ENCODE measurements around the gene FLACC1. TPM values are rescaled to one million over a fixed set of nuclear protein-coding genes. Genes with fewer than 3 reads are reported as not detected.
"Not testable (repeated sequence)": the region's sequence is repeated elsewhere in the genome, so short reads cannot be mapped to it uniquely, and the experiment has no call there.

The FLACC1 gene
- polyA plus RNA-seq, 1 donor (not counting 4 experiments of a cell fraction or from before 2014, with no cell fraction given), result 0.43 TPM

- Histone ChIP-seq H2AFZ (ENCODE audit: control insufficient read depth, low read length) (no peak overlapping the region), H3K9me1 (ENCODE audit: control insufficient read depth, extremely low read depth, insufficient read depth, low read length) (no peaks in the 10 kb centered on the region), H3K79me2 (ENCODE audit: control insufficient read depth, insufficient read depth, low read length) (no peaks in the 10 kb centered on the region), H3K27me3 (ENCODE audit: control insufficient read depth, extremely low read depth, insufficient read depth, low read length) (no peaks in the 10 kb centered on the region), H3K27ac (ENCODE audit: control insufficient read depth, insufficient read depth, low read length) (no peak overlapping the region), H3K36me3 (ENCODE audit: control insufficient read depth in 2 of 2, extremely low read depth in 1 of 2, insufficient read depth in 2 of 2, low read length in 2 of 2) (no peaks in the 10 kb centered on the region), H3K9ac (ENCODE audit: control insufficient read depth, extremely low read depth, insufficient read depth, low read length) (no peak overlapping the region), H4K20me1 (ENCODE audit: control insufficient read depth, extremely low read depth, insufficient read depth, low read length) (no peaks in the 10 kb centered on the region), H3K4me2 (ENCODE audit: control insufficient read depth, extremely low read depth, insufficient read depth, low read depth, low read length) (no peak overlapping the region), H3K4me1 (ENCODE audit: control insufficient read depth, extremely low read depth, insufficient read depth, low read length) (no peaks in the 10 kb centered on the region), H3K9me3 (ENCODE audit: control insufficient read depth, low read depth, low read length) (no peaks in the 10 kb centered on the region), H3K4me3 (ENCODE audit: control insufficient read depth in 2 of 3, extremely low read depth in 1 of 3, insufficient read depth in 2 of 3, low read depth in 1 of 3, low read length in 3 of 3) (no peak overlapping the region)
- FAIRE-seq (no peak), DNase-seq (ENCODE audit: low read depth, low spot score) (no peak)
- dilution Hi-C loops (cut with MboI; ENCODE audit: extremely low pct_ligation_motif_present, low sequenced_read_pairs), result no loop called here
- TF ChIP-seq, protein P1, sequence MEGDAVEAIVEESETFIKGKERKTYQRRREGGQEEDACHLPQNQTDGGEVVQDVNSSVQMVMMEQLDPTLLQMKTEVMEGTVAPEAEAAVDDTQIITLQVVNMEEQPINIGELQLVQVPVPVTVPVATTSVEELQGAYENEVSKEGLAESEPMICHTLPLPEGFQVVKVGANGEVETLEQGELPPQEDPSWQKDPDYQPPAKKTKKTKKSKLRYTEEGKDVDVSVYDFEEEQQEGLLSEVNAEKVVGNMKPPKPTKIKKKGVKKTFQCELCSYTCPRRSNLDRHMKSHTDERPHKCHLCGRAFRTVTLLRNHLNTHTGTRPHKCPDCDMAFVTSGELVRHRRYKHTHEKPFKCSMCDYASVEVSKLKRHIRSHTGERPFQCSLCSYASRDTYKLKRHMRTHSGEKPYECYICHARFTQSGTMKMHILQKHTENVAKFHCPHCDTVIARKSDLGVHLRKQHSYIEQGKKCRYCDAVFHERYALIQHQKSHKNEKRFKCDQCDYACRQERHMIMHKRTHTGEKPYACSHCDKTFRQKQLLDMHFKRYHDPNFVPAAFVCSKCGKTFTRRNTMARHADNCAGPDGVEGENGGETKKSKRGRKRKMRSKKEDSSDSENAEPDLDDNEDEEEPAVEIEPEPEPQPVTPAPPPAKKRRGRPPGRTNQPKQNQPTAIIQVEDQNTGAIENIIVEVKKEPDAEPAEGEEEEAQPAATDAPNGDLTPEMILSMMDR (optimal IDR thresholded peaks at IDR 0.05 in 1 of 3, IDR thresholded peaks at IDR 0.05 in 1 of 3, conservative IDR thresholded peaks at IDR 0.05 in 1 of 3; ENCODE audit: extremely low read depth in 1 of 3, insufficient read depth in 2 of 3, low read length in 3 of 3), result no peak
- no peak for TF ChIP-seq EZH2 (IDR thresholded peaks at IDR 0.05; ENCODE audit: low read length)
Measured at GRCh38 chr2:201369775-201370174, 12.6 kb upstream of the FLACC1 start.

DNA sequence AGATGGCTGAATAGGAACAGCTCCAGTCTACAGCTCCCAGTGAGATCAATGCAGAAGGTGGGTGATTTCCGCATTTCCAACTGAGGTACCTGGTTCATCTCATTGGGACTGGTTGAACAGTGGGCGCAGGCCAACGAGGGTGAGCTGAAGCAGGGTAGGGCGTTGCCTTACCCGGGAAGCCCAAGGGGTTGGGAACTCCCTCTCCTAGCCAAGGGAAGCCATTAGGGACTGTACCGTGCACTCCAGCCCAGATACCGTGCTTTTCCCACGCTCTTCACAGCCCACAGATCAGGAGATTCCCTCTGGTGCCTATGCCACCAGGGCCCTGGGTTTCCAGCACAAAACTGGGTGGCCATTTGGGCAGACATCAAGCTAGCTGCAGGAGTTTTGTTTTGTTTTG, 12.2 kb upstream of the FLACC1 start:
- H3K36me3 ChIP-seq (ENCODE audit: control insufficient read depth in 2 of 2, extremely low read depth in 1 of 2, insufficient read depth in 2 of 2, low read length in 2 of 2); FAIRE-seq; H4K20me1 ChIP-seq (ENCODE audit: control insufficient read depth, extremely low read depth, insufficient read depth, low read length); H2AFZ ChIP-seq (ENCODE audit: control insufficient read depth, low read length); H3K9me3 ChIP-seq (ENCODE audit: control insufficient read depth, low read depth, low read length); dilution Hi-C loops (cut with MboI; ENCODE audit: extremely low pct_ligation_motif_present, low sequenced_read_pairs); H3K79me2 ChIP-seq (ENCODE audit: control insufficient read depth, insufficient read depth, low read length); H3K4me1 ChIP-seq (ENCODE audit: control insufficient read depth, extremely low read depth, insufficient read depth, low read length); H3K27ac ChIP-seq (ENCODE audit: control insufficient read depth, insufficient read depth, low read length); H3K27me3 ChIP-seq (ENCODE audit: control insufficient read depth, extremely low read depth, insufficient read depth, low read length); DNase-seq (ENCODE audit: low read depth, low spot score); H3K4me2 ChIP-seq (ENCODE audit: control insufficient read depth, extremely low read depth, insufficient read depth, low read depth, low read length); H3K9ac ChIP-seq (ENCODE audit: control insufficient read depth, extremely low read depth, insufficient read depth, low read length); H3K4me3 ChIP-seq (ENCODE audit: control insufficient read depth in 2 of 3, extremely low read depth in 1 of 3, insufficient read depth in 2 of 3, low read depth in 1 of 3, low read length in 3 of 3); H3K9me1 ChIP-seq (ENCODE audit: control insufficient read depth, extremely low read depth, insufficient read depth, low read length): not testable (repeated sequence)

DNA sequence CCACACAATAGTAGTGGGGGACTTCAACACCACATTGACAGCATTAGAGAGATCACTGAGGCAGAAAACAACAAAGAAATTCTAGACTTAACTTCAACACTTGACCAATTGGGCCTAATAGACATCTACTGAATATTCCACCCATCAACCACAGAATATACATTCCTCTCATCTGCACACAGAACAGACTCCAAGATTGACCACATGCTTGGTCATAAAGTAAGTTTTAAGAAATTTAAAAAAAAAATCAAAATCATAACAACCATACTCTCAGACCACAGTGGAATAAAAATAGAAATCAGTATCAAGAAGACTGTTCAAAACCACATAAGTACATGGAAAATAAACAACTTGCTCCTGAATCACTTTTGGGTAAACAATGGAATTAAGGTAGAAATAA, 9.0 kb upstream of the FLACC1 start:
- H3K4me1 ChIP-seq (ENCODE audit: control insufficient read depth, extremely low read depth, insufficient read depth, low read length), result no peaks in the 10 kb centered on the region
- FAIRE-seq (no peak), DNase-seq (ENCODE audit: low read depth, low spot score) (no peak)
- no peaks in the 10 kb centered on the region for H4K20me1 ChIP-seq (ENCODE audit: control insufficient read depth, extremely low read depth, insufficient read depth, low read length)
- no peak for TF ChIP-seq EZH2 (IDR thresholded peaks at IDR 0.05; ENCODE audit: low read length)
- no peaks in the 10 kb centered on the region for H3K27me3 ChIP-seq (ENCODE audit: control insufficient read depth, extremely low read depth, insufficient read depth, low read length)
- no peak overlapping the region for H3K9ac ChIP-seq (ENCODE audit: control insufficient read depth, extremely low read depth, insufficient read depth, low read length)
- H3K9me1 ChIP-seq (ENCODE audit: control insufficient read depth, extremely low read depth, insufficient read depth, low read length), result no peaks in the 10 kb centered on the region
- H3K4me3 ChIP-seq (ENCODE audit: control insufficient read depth in 2 of 3, extremely low read depth in 1 of 3, insufficient read depth in 2 of 3, low read depth in 1 of 3, low read length in 3 of 3), result no peak overlapping the region
- dilution Hi-C loops (cut with MboI; ENCODE audit: extremely low pct_ligation_motif_present, low sequenced_read_pairs), result no loop called here
- no peak overlapping the region for H3K4me2 ChIP-seq (ENCODE audit: control insufficient read depth, extremely low read depth, insufficient read depth, low read depth, low read length)
- no peak overlapping the region for H2AFZ ChIP-seq (ENCODE audit: control insufficient read depth, low read length)
- H3K79me2 ChIP-seq (ENCODE audit: control insufficient read depth, insufficient read depth, low read length), result no peaks in the 10 kb centered on the region
- H3K9me3 ChIP-seq (ENCODE audit: control insufficient read depth, low read depth, low read length), result peaks cover 5% of the 10 kb centered on the region
- H3K36me3 ChIP-seq (ENCODE audit: control insufficient read depth in 2 of 2, extremely low read depth in 1 of 2, insufficient read depth in 2 of 2, low read length in 2 of 2), result peaks cover 1 to 6% of the 10 kb centered on the region in 2 experiments
- no peak overlapping the region for H3K27ac ChIP-seq (ENCODE audit: control insufficient read depth, insufficient read depth, low read length)

Measured in keratinocyte (primary cell).